GM12864 (cell line): ENCODE measurements around the gene DPP4.

Experiments
- DNase-seq: peaks from one replicate; pipeline ENCODE4 v3.0.0-alpha.2; 2011; ENCODE audit warnings: low read depth
- H3K4me3 ChIP-seq: 2 replicates; pipeline ENCODE4 v1.5.1; 2011; ENCODE audit warnings: mild to moderate bottlenecking, low read depth, low read length, control low read depth
- TF ChIP-seq, protein P1 (sequence below): IDR thresholded peaks from 2 replicates; pipeline ENCODE4 v1.5.1; 2011; ENCODE audit warnings: low read depth, mild to moderate bottlenecking, moderate library complexity, low read length, control low read depth, inconsistent platforms; ENCODE audit errors: missing control alignments

The DPP4 gene

DNA sequence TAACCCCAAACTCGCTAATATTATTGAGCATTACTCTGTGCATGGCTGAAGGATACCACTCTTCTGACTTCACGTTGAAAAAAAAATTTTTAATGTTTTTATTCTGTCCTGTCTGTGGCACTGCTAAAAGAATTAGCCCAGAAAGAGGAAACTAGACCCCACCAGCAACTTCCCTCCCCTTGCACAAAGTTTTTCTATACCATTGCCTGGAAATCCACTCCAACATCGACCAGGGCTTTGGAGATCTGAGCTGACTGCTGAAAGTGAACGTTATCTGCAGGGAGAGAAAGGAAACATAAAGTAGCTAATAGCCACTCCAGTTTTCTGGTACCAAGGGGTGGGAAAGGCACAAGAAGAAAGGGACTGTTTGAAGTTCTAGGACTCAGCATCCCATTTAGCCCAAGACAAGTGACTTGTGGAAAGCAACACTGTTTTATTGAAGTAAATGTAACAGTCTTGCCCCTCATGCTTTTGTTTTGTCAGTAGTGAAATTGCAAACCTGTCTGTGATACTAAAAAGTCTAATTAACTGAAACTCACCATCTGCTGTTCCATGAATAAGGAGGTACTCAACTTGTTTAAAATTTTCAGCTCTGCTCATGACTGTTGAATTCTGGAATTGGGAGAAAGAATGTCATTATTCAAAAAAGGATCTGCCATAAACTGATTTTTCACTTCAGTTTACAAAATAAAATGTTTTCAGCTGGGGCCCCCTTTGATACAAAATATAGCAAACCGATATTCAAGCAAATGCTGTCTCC lies 79.1 kb downstream of the DPP4 start:
- DNase-seq, result no peak
- no peak overlapping the region for H3K4me3 ChIP-seq
- TF ChIP-seq, protein P1, sequence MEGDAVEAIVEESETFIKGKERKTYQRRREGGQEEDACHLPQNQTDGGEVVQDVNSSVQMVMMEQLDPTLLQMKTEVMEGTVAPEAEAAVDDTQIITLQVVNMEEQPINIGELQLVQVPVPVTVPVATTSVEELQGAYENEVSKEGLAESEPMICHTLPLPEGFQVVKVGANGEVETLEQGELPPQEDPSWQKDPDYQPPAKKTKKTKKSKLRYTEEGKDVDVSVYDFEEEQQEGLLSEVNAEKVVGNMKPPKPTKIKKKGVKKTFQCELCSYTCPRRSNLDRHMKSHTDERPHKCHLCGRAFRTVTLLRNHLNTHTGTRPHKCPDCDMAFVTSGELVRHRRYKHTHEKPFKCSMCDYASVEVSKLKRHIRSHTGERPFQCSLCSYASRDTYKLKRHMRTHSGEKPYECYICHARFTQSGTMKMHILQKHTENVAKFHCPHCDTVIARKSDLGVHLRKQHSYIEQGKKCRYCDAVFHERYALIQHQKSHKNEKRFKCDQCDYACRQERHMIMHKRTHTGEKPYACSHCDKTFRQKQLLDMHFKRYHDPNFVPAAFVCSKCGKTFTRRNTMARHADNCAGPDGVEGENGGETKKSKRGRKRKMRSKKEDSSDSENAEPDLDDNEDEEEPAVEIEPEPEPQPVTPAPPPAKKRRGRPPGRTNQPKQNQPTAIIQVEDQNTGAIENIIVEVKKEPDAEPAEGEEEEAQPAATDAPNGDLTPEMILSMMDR, result no peak

DNA sequence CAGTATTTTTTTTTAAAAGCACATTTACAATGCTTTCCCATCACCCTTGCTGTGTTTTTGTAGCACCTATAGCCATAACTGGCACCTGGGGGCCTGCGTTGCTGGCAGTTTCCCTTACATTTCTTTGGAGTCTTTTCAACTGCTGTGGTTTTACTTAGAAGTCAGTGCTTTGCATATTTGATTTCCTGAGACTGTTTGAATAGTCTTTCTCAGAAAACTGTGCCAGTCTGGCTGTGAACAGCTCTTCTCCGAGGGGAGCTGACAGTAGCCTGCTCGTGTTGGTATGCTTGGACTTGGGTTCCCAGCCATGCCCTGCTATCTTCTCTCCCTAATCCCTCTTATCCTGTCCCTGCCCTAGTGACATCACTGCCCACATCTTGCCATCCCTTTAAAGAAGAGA lies 81.5 kb downstream of the DPP4 start:
- H3K4me3 ChIP-seq, result no peak overlapping the region
- TF ChIP-seq, protein P1, result no peak
- no peak for DNase-seq

DNA sequence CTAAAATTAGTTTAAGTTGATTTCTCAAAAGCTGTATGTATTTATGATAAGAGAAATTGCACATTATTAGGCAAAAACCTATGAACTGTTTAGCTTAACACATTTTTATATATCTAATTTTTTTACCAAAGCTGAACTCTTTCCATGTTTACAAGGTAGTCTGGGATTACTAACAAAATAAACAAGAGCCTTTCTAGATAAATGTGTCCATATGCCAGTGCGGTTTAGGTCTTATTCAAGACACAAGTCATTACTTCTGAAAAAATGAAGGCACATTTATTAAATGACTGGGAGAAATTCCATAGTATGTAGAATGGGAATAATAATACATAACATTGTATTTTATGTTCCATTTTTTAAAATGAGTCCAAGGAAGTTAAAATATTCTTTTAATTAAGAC lies 82.0 kb downstream of the DPP4 start:
- DNase-seq, result no peak
- no peak overlapping the region for H3K4me3 ChIP-seq
- TF ChIP-seq, protein P1, result no peak

DNA sequence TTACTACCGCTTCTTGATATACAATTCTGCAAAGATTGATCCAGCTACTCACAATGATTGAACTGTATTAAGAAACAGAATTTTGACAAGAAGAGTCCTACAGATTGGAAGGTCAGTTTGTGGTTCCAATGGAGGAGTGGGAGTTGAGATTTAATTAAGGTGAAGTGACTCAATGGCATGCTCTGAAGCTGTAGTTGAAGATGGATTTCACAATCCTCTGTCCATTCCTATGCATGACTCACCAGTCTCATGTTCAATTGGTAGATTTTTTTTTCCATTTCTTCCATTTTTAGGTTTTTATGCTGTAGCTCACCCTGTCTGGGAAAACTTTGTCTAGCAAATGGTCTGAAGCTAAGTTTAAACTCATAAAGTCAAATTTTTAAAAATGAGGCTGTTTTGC lies 83.3 kb downstream of the DPP4 start:
- no peak overlapping the region for H3K4me3 ChIP-seq
- TF ChIP-seq, protein P1, result no peak
- no peak for DNase-seq

DNA sequence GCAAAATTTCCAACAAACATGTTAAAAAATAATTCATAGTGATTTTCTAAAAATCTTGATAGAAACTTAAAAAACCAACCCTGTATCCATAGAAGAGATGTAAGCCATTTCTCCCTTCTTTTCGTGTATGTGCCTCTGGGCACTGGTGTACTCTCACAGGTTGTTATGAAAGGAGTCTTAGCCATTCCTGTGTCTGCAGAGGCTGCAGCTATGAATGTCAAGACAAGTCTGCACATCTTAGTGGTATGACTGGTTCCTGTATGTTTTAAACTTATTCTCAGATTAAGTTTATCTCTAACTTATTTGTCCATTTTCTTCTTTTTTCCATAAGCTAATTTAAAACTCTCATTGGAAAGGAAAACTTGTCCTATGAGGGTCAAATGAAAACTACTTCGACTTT lies 84.0 kb downstream of the DPP4 start:
- TF ChIP-seq, protein P1, result no peak

DNA sequence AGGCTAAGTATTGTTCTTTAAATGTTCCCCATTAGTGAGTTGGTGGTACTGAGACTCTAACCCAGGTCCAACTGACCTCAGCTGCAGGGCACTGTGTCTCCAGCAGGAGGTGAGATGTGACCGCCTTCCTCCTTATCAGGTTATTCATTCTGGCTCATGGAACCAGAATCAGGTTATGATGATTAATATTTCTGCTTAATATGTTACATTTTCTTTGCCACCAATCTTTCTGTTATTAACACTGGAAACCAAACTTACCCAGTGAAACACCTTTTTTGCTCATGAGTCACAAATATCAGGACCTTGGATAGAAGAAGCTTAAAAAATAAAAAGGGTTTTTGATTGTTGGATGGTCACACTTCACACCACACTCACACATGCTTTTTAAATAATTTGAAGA lies 85.4 kb downstream of the DPP4 start:
- H3K4me3 ChIP-seq, result no peak overlapping the region
- TF ChIP-seq, protein P1, result peak; percentile 42
- no peak for DNase-seq

More for the DNA sequence above, 84.0 kb downstream of the DPP4 start:
- DNase-seq, result no peak
- H3K4me3 ChIP-seq, result no peak overlapping the region

DNA sequence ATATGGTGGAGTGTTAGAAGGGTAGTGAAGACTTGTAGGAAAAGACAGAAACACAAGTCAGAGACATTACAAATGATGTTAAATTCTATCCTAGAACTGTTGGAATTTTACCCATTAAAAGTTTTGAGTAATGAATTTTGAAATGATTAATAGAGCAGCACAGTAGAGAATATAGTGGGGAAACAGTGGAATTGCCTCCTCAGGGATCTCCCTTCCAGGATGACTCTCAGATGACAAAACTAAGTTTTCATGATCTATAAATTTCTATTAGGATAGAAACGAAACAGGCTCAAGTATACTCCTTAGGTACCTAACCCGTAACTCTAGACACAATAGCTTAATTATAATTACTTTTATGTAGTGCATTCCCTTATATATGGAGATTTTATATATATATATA lies 86.7 kb downstream of the DPP4 start:
- no peak overlapping the region for H3K4me3 ChIP-seq
- no peak for DNase-seq
- TF ChIP-seq, protein P1, result no peak
